Measurements from ENCODE around the gene HCFC1R1.

GRCh38 chr16:3025032-3026002 is 1.6 kb upstream of the HCFC1R1 start:
- TF ChIP-seq, protein P1, sequence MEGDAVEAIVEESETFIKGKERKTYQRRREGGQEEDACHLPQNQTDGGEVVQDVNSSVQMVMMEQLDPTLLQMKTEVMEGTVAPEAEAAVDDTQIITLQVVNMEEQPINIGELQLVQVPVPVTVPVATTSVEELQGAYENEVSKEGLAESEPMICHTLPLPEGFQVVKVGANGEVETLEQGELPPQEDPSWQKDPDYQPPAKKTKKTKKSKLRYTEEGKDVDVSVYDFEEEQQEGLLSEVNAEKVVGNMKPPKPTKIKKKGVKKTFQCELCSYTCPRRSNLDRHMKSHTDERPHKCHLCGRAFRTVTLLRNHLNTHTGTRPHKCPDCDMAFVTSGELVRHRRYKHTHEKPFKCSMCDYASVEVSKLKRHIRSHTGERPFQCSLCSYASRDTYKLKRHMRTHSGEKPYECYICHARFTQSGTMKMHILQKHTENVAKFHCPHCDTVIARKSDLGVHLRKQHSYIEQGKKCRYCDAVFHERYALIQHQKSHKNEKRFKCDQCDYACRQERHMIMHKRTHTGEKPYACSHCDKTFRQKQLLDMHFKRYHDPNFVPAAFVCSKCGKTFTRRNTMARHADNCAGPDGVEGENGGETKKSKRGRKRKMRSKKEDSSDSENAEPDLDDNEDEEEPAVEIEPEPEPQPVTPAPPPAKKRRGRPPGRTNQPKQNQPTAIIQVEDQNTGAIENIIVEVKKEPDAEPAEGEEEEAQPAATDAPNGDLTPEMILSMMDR (conservative IDR thresholded peaks at IDR 0.05; ENCODE audit: low read length) = no peak
- TF ChIP-seq EZH2phosphoT487 (IDR thresholded peaks at IDR 0.05; ENCODE audit: borderline replicate concordance) = no peak

Data from Loucy (cell line).